NOMO-1 treated with dmso at 0.1 percent for 144 hours (cell line): Measurements from ENCODE around the gene LRRTM3.

ENCODE experiments used
- DNase-seq: peaks from one replicate; lab custom pipeline; 2025; ENCODE audit not compliant: unreplicated experiment; lab: John Stamatoyannopoulos, UW

Gene LRRTM3

GRCh38 chr10:66925896-66926715, at the start of gene LRRTM3:
LRRTM3 (plus strand) TSS chr10:66926036.
- DNase-seq, result peak; percentile 38

- no peak for DNase-seq
Observed at GRCh38 chr10:66877361-66877760, 48.5 kb upstream of the LRRTM3 start.

- DNase-seq, result no peak
Observed at GRCh38 chr10:66880292-66880691, 45.5 kb upstream of the LRRTM3 start.

- no peak for DNase-seq
Observed at GRCh38 chr10:66880826-66881225, 45.0 kb upstream of the LRRTM3 start.

GRCh38 chr10:66881814-66882213, 44.0 kb upstream of the LRRTM3 start:
- DNase-seq, result no peak

GRCh38 chr10:66882271-66882670, 43.6 kb upstream of the LRRTM3 start:
- DNase-seq, result no peak

GRCh38 chr10:66886848-66887247, 39.0 kb upstream of the LRRTM3 start:
- no peak for DNase-seq

GRCh38 chr10:66888237-66888636, 37.6 kb upstream of the LRRTM3 start:
- no peak for DNase-seq

GRCh38 chr10:66892871-66893270, 33.0 kb upstream of the LRRTM3 start:
- no peak for DNase-seq

GRCh38 chr10:66910671-66911070, 15.2 kb upstream of the LRRTM3 start:
- no peak for DNase-seq

- DNase-seq, result no peak
Observed at GRCh38 chr10:66916030-66916429, 9.8 kb upstream of the LRRTM3 start.

- no peak for DNase-seq
Observed at GRCh38 chr10:66917104-66917503, 8.7 kb upstream of the LRRTM3 start.

- DNase-seq, result no peak
Observed at GRCh38 chr10:66919248-66919647, 6.6 kb upstream of the LRRTM3 start.

GRCh38 chr10:66924674-66925345, 1.0 kb upstream of the LRRTM3 start:
- DNase-seq, result no peak

- DNase-seq, result no peak
Observed at GRCh38 chr10:66925373-66925772, 463 bp upstream of the LRRTM3 start.

GRCh38 chr10:66926841-66927240, 1.0 kb downstream of the LRRTM3 start:
- DNase-seq, result no peak

GRCh38 chr10:66927251-66927935, 1.6 kb downstream of the LRRTM3 start:
- no peak for DNase-seq

GRCh38 chr10:66927971-66928770, 2.3 kb downstream of the LRRTM3 start:
- no peak for DNase-seq

- DNase-seq, result no peak
Observed at GRCh38 chr10:66928776-66929175, 2.9 kb downstream of the LRRTM3 start.

GRCh38 chr10:66929375-66929774, 3.5 kb downstream of the LRRTM3 start:
- no peak for DNase-seq

GRCh38 chr10:66931340-66931948, 5.6 kb downstream of the LRRTM3 start:
- DNase-seq, result peak; percentile 2
